NCI-H2107 (cell line): ENCODE data around the gene EPDR1.
"Not testable (repeated sequence)": the region's sequence is repeated elsewhere in the genome, so short reads cannot be mapped to it uniquely, and the experiment has no call there.

ENCODE experiments used
- DNase-seq: peaks from one replicate; lab custom pipeline; 2025; lab: John Stamatoyannopoulos, UW

The EPDR1 gene

GRCh38 chr7:37928878-37929277, 8.4 kb downstream of the EPDR1 start:
- no peak for DNase-seq

GRCh38 chr7:37930226-37930948, 9.9 kb downstream of the EPDR1 start:
- DNase-seq = no peak

GRCh38 chr7:37932543-37932942, 12.1 kb downstream of the EPDR1 start:
- no peak for DNase-seq

- DNase-seq = no peak
Observed at GRCh38 chr7:37933018-37933566, 12.7 kb downstream of the EPDR1 start.

- DNase-seq = no peak
Observed at GRCh38 chr7:37942934-37943610, 22.6 kb downstream of the EPDR1 start.

GRCh38 chr7:37943905-37944736, 23.7 kb downstream of the EPDR1 start:
- no peak for DNase-seq

GRCh38 chr7:37944737-37945054, 24.3 kb downstream of the EPDR1 start:
- DNase-seq = no peak

- DNase-seq = no peak
Observed at GRCh38 chr7:37945336-37945735, 24.9 kb downstream of the EPDR1 start.

GRCh38 chr7:37947138-37947940, 26.9 kb downstream of the EPDR1 start:
- no peak for DNase-seq

GRCh38 chr7:37947941-37948210, 27.4 kb downstream of the EPDR1 start:
- no peak for DNase-seq

GRCh38 chr7:37952240-37952639, 31.8 kb downstream of the EPDR1 start:
- no peak for DNase-seq

- DNase-seq = not testable (repeated sequence)
Observed at GRCh38 chr7:37954217-37954616, 33.8 kb downstream of the EPDR1 start.

GRCh38 chr7:37956791-37957190, 36.4 kb downstream of the EPDR1 start:
- no peak for DNase-seq

- no peak for DNase-seq
Observed at GRCh38 chr7:37957221-37957970, 37.0 kb downstream of the EPDR1 start.

GRCh38 chr7:37960483-37960882, 40.0 kb downstream of the EPDR1 start:
- DNase-seq = no peak

GRCh38 chr7:37961251-37961650, 40.8 kb downstream of the EPDR1 start:
- no peak for DNase-seq

- DNase-seq = no peak
Observed at GRCh38 chr7:37964196-37964595, 43.8 kb downstream of the EPDR1 start.

- DNase-seq = no peak
Observed at GRCh38 chr7:37970211-37970610, 49.8 kb downstream of the EPDR1 start.

GRCh38 chr7:37971491-37971890, 51.1 kb downstream of the EPDR1 start:
- no peak for DNase-seq

- no peak for DNase-seq
Observed at GRCh38 chr7:37973915-37974314, 53.5 kb downstream of the EPDR1 start.

GRCh38 chr7:37974711-37975110, 54.3 kb downstream of the EPDR1 start:
- no peak for DNase-seq
